Endothelial cell of umbilical vein (primary cell): ENCODE results near the gene TMEM87A. TPM values are rescaled to one million over a fixed set of nuclear protein-coding genes. Genes with fewer than 3 reads are reported as not detected.

ENCODE experiments used
- BruUV-seq: library from RNA; stranded (reverse); fragments of 400-500 nt; replicated peaks from 2 replicates; lab custom pipeline; 2021; lab: Mats Ljungman, UMichigan
- CTCF ChIA-PET: fragments of 300-600, 350-600 bp; sonication (Branson Sonifier 250); formaldehyde crosslinking; loops from one replicate; lab custom pipeline; 2021; ENCODE audit warnings: antibody characterized with exemption, inconsistent platforms; lab: Charles Lee
- POLR2A ChIA-PET: fragments of 300-600, 350-600 bp; sonication (Branson Sonifier 250); formaldehyde crosslinking; loops from one replicate; lab custom pipeline; 2021; ENCODE audit warnings: antibody characterized with exemption, inconsistent platforms; lab: Charles Lee
- DNase-seq: peaks from one replicate; pipeline ENCODE4 v3.0.0-alpha.2; 2011; ENCODE audit warnings: low read depth, low spot score
- FAIRE-seq: peaks from 2 replicates; lab custom pipeline; 2011; peaks lifted over from hg19 to GRCh38; lab: Jason Lieb, UNC
- H2AFZ ChIP-seq: 2 replicates; pipeline ENCODE4 v1.6.0; 2012; ENCODE audit warnings: low read depth, low read length, control low read depth, inconsistent platforms
- H3K27ac ChIP-seq: 2 replicates; pipeline ENCODE4 v1.5.1; 2011; ENCODE audit warnings: low read depth, mild to moderate bottlenecking, control low read depth, low read length, moderate library complexity; ENCODE audit not compliant: insufficient read depth
- H3K27me3 ChIP-seq, 2 experiments: 2 replicates each; pipeline versions ENCODE4 v1.6.0 to v1.6.1; 2011; ENCODE audit warnings: low read length in 2 of 2, mixed read lengths in 1 of 2; ENCODE audit not compliant: control insufficient read depth in 2 of 2, insufficient read depth in 2 of 2
- H3K36me3 ChIP-seq, 2 experiments: 2 replicates in 1 of 2; 3 replicates in 1 of 2; pipeline ENCODE4 v1.5.1; 2011; ENCODE audit warnings: low read length in 2 of 2, mild to moderate bottlenecking in 1 of 2, moderate library complexity in 1 of 2; ENCODE audit not compliant: control insufficient read depth in 2 of 2, insufficient read depth in 2 of 2; ENCODE audit errors: extremely low read depth in 1 of 2
- H3K4me1 ChIP-seq: 3 replicates; pipeline ENCODE4 v1.5.1; 2011; ENCODE audit warnings: mild to moderate bottlenecking, low read length; ENCODE audit not compliant: control insufficient read depth, insufficient read depth; ENCODE audit errors: extremely low read depth
- H3K4me2 ChIP-seq: 2 replicates; pipeline ENCODE4 v1.6.1; 2011; ENCODE audit warnings: low read length, control low read depth, mixed read lengths; ENCODE audit not compliant: insufficient read depth
- H3K4me3 ChIP-seq, 3 experiments: fragments of 200-600 bp in 1 of 3; sonication (generic), shearing (Covaris generic) in 1 of 3; replicated peaks in 1 of 3; 2 replicates each; pipeline ENCODE4 v1.5.1; 2011 to 2016; ENCODE audit warnings: control low read depth in 3 of 3, low read length in 3 of 3, mild to moderate bottlenecking in 2 of 3, inconsistent platforms in 1 of 3, low read depth in 1 of 3, moderate library complexity in 1 of 3; ENCODE audit not compliant: insufficient read depth in 1 of 3
- H3K79me2 ChIP-seq: 2 replicates; pipeline ENCODE4 v1.6.0; 2012; ENCODE audit warnings: low read length, inconsistent platforms; ENCODE audit not compliant: control insufficient read depth, insufficient read depth
- H3K9ac ChIP-seq: replicated peaks from 2 replicates; pipeline ENCODE3; 2011; ENCODE audit warnings: low read length, control low read depth; ENCODE audit not compliant: insufficient read depth; ENCODE audit errors: extremely low read depth
- H3K9me1 ChIP-seq: replicated peaks from 3 replicates; pipeline ENCODE4 v1.6.0; 2011; ENCODE audit warnings: mild to moderate bottlenecking, low read length; ENCODE audit not compliant: control insufficient read depth, insufficient read depth; ENCODE audit errors: extremely low read depth
- H3K9me3 ChIP-seq: replicated peaks from 2 replicates; pipeline ENCODE4 v1.5.1; 2012; ENCODE audit warnings: low read length, inconsistent platforms; ENCODE audit not compliant: control insufficient read depth, insufficient read depth
- H4K20me1 ChIP-seq: replicated peaks from 2 replicates; pipeline ENCODE3; 2011; ENCODE audit warnings: mild to moderate bottlenecking, low read length; ENCODE audit not compliant: control insufficient read depth, insufficient read depth; ENCODE audit errors: extremely low read depth
- EZH2 ChIP-seq: IDR thresholded peaks from 2 replicates; pipeline ENCODE4 v1.6.1; 2012; ENCODE audit warnings: borderline replicate concordance, low read depth, mild to moderate bottlenecking, moderate library complexity, low read length, inconsistent platforms; ENCODE audit not compliant: severe bottlenecking
- FOS ChIP-seq: IDR thresholded peaks from 2 replicates; pipeline ENCODE4 v1.6.1; 2011; ENCODE audit warnings: mild to moderate bottlenecking, low read length, moderate library complexity, borderline replicate concordance; ENCODE audit not compliant: insufficient read depth
- GATA2 ChIP-seq: IDR thresholded peaks from 2 replicates; pipeline ENCODE4 v1.7.0; 2011; ENCODE audit warnings: low read depth, mild to moderate bottlenecking, moderate library complexity, mixed read lengths, low read length; ENCODE audit not compliant: insufficient read length, insufficient read depth
- JUN ChIP-seq: IDR thresholded peaks from 2 replicates; pipeline ENCODE4 v1.6.1; 2011; ENCODE audit warnings: borderline replicate concordance, low read depth; ENCODE audit not compliant: insufficient read length, insufficient read depth
- MAX ChIP-seq: IDR thresholded peaks from 2 replicates; pipeline ENCODE4 v1.6.1; 2011; ENCODE audit not compliant: insufficient read depth, insufficient read length
- MYC ChIP-seq: IDR thresholded peaks from one replicate; pipeline ENCODE4 v1.6.1; 2011; ENCODE audit warnings: mild to moderate bottlenecking, low read depth, low read length
- POLR2A ChIP-seq: IDR thresholded peaks from 2 replicates; pipeline ENCODE4 v1.6.1; 2012; ENCODE audit warnings: low read depth, mild to moderate bottlenecking, control low read depth, low read length
- POLR2AphosphoS5 ChIP-seq: IDR thresholded peaks from 2 replicates; pipeline ENCODE4 v1.6.1; 2012; ENCODE audit warnings: low read depth, mild to moderate bottlenecking, control low read depth, low read length, moderate library complexity; ENCODE audit not compliant: insufficient read depth
- dilution Hi-C: fragments of 300-500 bp; cut with MboI; formaldehyde crosslinking; loops from one replicate; pipeline ENCODE4 v1.15.0; 2019; ENCODE audit warnings: low sequenced_read_pairs; ENCODE audit not compliant: extremely low pct_ligation_motif_present
- intact Hi-C: fragments of 100-400 bp; cut with micrococcal nuclease; formaldehyde crosslinking; loops from one replicate; pipeline ENCODE4 v1.10.0; 2022
- polyA plus RNA-seq, 4 experiments: library from polyadenylated mRNA; depleted of rRNA in 3 of 4; stranded (reverse) in 3 of 4; unstranded in 1 of 4; fragments of >200 nt; gene quantifications; 2 replicates each; pipeline versions ENCODE4 v1.2.1 to v1.2.3, GENCODE V29; 2011 to 2012; ENCODE audit warnings: missing spikeins in 1 of 4
- total RNA-seq: library from RNA; stranded (reverse); gene quantifications from 2 replicates; pipeline ENCODE4 v1.2.3, GENCODE V29; 2021
- TF ChIP-seq, protein P1 (sequence below), 2 donors: IDR thresholded peaks; 1 replicate in 1 of 2; 2 replicates in 1 of 2; pipeline ENCODE4 v1.5.1; 2011; ENCODE audit warnings: low read length in 2 of 2, mild to moderate bottlenecking in 2 of 2, moderate library complexity in 2 of 2, control low read depth in 1 of 2, inconsistent platforms in 1 of 2, low read depth in 1 of 2; ENCODE audit not compliant: insufficient read depth in 1 of 2; ENCODE audit errors: extremely low read depth in 1 of 2

TMEM87A gene
- total and polyA plus RNA-seq, 2 donors (not counting 3 experiments of a cell fraction or from before 2014, with no cell fraction given): 22.3 to 41.1 TPM

DNA sequence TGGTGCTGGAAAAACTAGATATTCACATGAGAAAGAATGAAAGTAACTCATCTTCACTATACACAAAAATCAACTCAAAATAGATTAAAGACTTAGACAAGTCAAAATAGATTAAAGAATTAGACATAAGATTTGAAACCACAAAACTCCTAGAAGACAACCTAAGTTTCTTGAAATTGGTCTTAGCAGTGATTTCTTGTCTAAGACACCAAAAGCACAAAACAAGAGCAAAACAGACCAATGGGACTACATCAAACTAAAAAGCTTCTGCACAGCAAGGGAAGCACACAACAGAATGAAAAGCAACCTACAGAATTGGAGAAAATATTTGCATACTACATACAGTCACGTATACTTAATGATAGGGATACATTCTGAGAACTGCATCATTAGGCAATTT lies 58.6 kb downstream of the TMEM87A start:
- H3K79me2 ChIP-seq: no peaks in the 10 kb centered on the region

More for the DNA sequence above, 58.6 kb downstream of the TMEM87A start:
- no peaks in the 10 kb centered on the region for H3K9me3 ChIP-seq
- no peak overlapping the region for H3K9ac ChIP-seq
- TF ChIP-seq POLR2AphosphoS5 (no peak), GATA2 (no peak), MAX (no peak), JUN (no peak), FOS (no peak), POLR2A (no peak), MYC (no peak), EZH2 (no peak)
- TF ChIP-seq, protein P1, sequence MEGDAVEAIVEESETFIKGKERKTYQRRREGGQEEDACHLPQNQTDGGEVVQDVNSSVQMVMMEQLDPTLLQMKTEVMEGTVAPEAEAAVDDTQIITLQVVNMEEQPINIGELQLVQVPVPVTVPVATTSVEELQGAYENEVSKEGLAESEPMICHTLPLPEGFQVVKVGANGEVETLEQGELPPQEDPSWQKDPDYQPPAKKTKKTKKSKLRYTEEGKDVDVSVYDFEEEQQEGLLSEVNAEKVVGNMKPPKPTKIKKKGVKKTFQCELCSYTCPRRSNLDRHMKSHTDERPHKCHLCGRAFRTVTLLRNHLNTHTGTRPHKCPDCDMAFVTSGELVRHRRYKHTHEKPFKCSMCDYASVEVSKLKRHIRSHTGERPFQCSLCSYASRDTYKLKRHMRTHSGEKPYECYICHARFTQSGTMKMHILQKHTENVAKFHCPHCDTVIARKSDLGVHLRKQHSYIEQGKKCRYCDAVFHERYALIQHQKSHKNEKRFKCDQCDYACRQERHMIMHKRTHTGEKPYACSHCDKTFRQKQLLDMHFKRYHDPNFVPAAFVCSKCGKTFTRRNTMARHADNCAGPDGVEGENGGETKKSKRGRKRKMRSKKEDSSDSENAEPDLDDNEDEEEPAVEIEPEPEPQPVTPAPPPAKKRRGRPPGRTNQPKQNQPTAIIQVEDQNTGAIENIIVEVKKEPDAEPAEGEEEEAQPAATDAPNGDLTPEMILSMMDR (IDR thresholded peaks at IDR 0.05; ENCODE audit: extremely low read depth in 1 of 2, insufficient read depth in 1 of 2, low read depth in 1 of 2, low read length in 2 of 2): no peak
- no peaks in the 10 kb centered on the region for H3K4me1 ChIP-seq
- DNase-seq (no peak), FAIRE-seq (no peak)
- H3K4me3 ChIP-seq: no peak overlapping the region
- BruUV-seq: no TSS peak
- no peaks in the 10 kb centered on the region for H3K9me1 ChIP-seq
- CTCF ChIA-PET: no interaction called here
- no peak overlapping the region for H2AFZ ChIP-seq
- dilution Hi-C loops (no loop called here), intact Hi-C loops (no loop called here)
- H3K36me3 ChIP-seq: peaks cover 5 to 18% of the 10 kb centered on the region in 2 experiments
- POLR2A ChIA-PET: no interaction called here
- no peaks in the 10 kb centered on the region for H3K27me3 ChIP-seq
- no peak overlapping the region for H3K4me2 ChIP-seq
- no peak overlapping the region for H3K27ac ChIP-seq
- no peaks in the 10 kb centered on the region for H4K20me1 ChIP-seq
